ENCODE measurements around the gene NT5DC1. TPM values are rescaled to one million over a fixed set of nuclear protein-coding genes. Genes with fewer than 3 reads are reported as not detected.

The NT5DC1 gene
- total and polyA plus RNA-seq, 10 of the 15 experiments (the other 5 are each of a cell fraction or from before 2014, with no cell fraction given), result 40.8 to 140 (median 66.8) TPM

DNA sequence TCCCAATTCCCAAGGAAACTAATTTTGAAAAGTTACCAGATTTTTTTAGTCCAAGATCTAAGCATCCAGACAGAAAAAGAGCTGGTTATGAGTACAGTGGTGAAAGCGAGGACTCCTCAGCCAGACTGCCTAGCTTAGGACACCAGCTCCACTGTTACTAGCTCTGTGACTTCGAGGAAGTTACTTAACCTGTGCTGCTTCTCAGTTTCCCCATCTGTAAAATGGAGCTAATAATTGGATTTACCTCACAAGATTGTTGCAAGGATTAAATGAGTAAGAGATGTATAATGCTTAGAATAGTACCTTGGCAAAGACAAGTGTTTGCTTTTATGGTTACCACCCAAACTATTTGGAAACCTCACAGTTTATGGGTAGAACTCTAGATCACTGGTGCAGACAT lies 1.1 kb downstream of the NT5DC1 start:
- ATAC-seq, result no peak
- TF ChIP-seq SPI1 (IDR thresholded peaks at IDR 0.05; ENCODE audit: borderline replicate concordance, insufficient read depth, low read depth, low read length) (no peak), PAX8 (IDR thresholded peaks at IDR 0.05) (no peak), SIN3A (IDR thresholded peaks at IDR 0.05; ENCODE audit: low read depth, low read length) (no peak), SMARCA5 (IDR thresholded peaks at IDR 0.05) (no peak), ZBED1 (IDR thresholded peaks at IDR 0.05; ENCODE audit: borderline replicate concordance) (no peak), GABPA (IDR thresholded peaks at IDR 0.05; ENCODE audit: low read depth) (no peak), MTA2 (IDR thresholded peaks at IDR 0.05; ENCODE audit: low read depth) (no peak), EP300 (IDR thresholded peaks at IDR 0.05; ENCODE audit: borderline replicate concordance in 1 of 2, control insufficient read depth in 1 of 2, low read depth in 2 of 2, low read length in 2 of 2) (no peak), RB1 (IDR thresholded peaks at IDR 0.05; ENCODE audit: borderline replicate concordance) (no peak), EGR1 (IDR thresholded peaks at IDR 0.05; ENCODE audit: borderline replicate concordance in 1 of 2, low read depth in 2 of 2, low read length in 2 of 2) (no peak), MXI1 (IDR thresholded peaks at IDR 0.05; ENCODE audit: low read depth, low read length) (no peak), IKZF1 (conservative IDR thresholded peaks at IDR 0.05) (no peak), RELA (IDR thresholded peaks at IDR 0.05; ENCODE audit: borderline replicate concordance, partially characterized antibody) (no peak)
- TF ChIP-seq, protein P1, sequence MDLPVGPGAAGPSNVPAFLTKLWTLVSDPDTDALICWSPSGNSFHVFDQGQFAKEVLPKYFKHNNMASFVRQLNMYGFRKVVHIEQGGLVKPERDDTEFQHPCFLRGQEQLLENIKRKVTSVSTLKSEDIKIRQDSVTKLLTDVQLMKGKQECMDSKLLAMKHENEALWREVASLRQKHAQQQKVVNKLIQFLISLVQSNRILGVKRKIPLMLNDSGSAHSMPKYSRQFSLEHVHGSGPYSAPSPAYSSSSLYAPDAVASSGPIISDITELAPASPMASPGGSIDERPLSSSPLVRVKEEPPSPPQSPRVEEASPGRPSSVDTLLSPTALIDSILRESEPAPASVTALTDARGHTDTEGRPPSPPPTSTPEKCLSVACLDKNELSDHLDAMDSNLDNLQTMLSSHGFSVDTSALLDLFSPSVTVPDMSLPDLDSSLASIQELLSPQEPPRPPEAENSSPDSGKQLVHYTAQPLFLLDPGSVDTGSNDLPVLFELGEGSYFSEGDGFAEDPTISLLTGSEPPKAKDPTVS (IDR thresholded peaks at IDR 0.05; ENCODE audit: low read depth, low read length), result no peak
- TF ChIP-seq, protein P2, sequence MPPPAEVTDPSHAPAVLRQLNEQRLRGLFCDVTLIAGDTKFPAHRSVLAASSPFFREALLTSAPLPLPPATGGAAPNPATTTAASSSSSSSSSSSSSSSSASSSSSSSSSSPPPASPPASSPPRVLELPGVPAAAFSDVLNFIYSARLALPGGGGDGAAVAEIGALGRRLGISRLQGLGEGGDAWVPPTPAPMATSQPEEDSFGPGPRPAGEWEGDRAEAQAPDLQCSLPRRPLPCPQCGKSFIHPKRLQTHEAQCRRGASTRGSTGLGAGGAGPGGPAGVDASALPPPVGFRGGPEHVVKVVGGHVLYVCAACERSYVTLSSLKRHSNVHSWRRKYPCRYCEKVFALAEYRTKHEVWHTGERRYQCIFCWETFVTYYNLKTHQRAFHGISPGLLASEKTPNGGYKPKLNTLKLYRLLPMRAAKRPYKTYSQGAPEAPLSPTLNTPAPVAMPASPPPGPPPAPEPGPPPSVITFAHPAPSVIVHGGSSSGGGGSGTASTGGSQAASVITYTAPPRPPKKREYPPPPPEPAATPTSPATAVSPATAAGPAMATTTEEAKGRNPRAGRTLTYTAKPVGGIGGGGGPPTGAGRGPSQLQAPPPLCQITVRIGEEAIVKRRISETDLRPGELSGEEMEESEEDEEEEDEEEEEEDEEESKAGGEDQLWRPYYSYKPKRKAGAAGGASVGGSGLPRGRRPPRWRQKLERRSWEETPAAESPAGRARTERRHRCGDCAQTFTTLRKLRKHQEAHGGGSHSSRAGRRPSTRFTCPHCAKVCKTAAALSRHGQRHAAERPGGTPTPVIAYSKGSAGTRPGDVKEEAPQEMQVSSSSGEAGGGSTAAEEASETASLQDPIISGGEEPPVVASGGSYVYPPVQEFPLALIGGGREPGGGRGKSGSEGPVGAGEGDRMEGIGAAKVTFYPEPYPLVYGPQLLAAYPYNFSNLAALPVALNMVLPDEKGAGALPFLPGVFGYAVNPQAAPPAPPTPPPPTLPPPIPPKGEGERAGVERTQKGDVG (CRISPR knock-in tag; IDR thresholded peaks at IDR 0.05), result no peak
- TF ChIP-seq, protein P3, sequence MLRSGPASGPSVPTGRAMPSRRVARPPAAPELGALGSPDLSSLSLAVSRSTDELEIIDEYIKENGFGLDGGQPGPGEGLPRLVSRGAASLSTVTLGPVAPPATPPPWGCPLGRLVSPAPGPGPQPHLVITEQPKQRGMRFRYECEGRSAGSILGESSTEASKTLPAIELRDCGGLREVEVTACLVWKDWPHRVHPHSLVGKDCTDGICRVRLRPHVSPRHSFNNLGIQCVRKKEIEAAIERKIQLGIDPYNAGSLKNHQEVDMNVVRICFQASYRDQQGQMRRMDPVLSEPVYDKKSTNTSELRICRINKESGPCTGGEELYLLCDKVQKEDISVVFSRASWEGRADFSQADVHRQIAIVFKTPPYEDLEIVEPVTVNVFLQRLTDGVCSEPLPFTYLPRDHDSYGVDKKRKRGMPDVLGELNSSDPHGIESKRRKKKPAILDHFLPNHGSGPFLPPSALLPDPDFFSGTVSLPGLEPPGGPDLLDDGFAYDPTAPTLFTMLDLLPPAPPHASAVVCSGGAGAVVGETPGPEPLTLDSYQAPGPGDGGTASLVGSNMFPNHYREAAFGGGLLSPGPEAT (IDR thresholded peaks at IDR 0.05; ENCODE audit: low read depth), result no peak
- TF ChIP-seq, protein P4, sequence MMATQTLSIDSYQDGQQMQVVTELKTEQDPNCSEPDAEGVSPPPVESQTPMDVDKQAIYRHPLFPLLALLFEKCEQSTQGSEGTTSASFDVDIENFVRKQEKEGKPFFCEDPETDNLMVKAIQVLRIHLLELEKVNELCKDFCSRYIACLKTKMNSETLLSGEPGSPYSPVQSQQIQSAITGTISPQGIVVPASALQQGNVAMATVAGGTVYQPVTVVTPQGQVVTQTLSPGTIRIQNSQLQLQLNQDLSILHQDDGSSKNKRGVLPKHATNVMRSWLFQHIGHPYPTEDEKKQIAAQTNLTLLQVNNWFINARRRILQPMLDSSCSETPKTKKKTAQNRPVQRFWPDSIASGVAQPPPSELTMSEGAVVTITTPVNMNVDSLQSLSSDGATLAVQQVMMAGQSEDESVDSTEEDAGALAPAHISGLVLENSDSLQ (IDR thresholded peaks at IDR 0.05), result no peak

More for the DNA sequence above, 1.1 kb downstream of the NT5DC1 start:
- WGBS (ENCODE audit: insufficient coverage, insufficient replicate concordance, low lambda C conversion rate, missing lambda C conversion rate), result 43% methylated on average over 2 of the region's 2 CpGs
- in situ Hi-C loops (cut with MboI) (no loop called here), intact Hi-C loops (cut with micrococcal nuclease; ENCODE audit: unreplicated experiment) (loop anchor here (1.0 to 10.0 kb wide), 3 partner anchors 90 to 303 kb away; no protein-coding TSS in a partner anchor)
- ChIA-PET RAD21 (ENCODE audit: unreplicated experiment) (interaction anchor here (1.1 to 4.0 kb wide), 13 partner anchors 10 to 179 kb away, joined by 3 to 61 read pairs (median 4); partner anchors contain the start of genes FRK and TSPYL1), POLR2A (interaction anchor here (0.8 to 4.4 kb wide), 10 partner anchors 7 to 269 kb away, joined by 3 to 51 read pairs (median 6); partner anchors contain the start of genes DSE and FRK), CTCF (interaction anchor here (0.8 to 7.9 kb wide), 8 partner anchors 10 to 129 kb away, joined by 3 to 106 read pairs (median 12); no protein-coding TSS in a partner anchor), SMC1A (ENCODE audit: uncharacterized antibody, unreplicated experiment) (interaction anchor here (0.9 to 5.3 kb wide), 14 partner anchors 11 to 211 kb away, joined by 3 to 57 read pairs (median 6); partner anchors contain the start of gene FRK)
- H3K36me3 ChIP-seq (ENCODE audit: control insufficient read depth in 2 of 2, insufficient read depth in 2 of 2, low read length in 1 of 2), result no peaks in the 10 kb centered on the region; a peak in 1 of 4 replicates
- no peaks in the 10 kb centered on the region for H3K27me3 ChIP-seq (replicated peaks in 1 of 2; ENCODE audit: control insufficient read depth in 2 of 2, insufficient read depth in 2 of 2, low read length in 1 of 2)
- peaks cover under 1% of the 10 kb centered on the region; the same call in 2 of the 3 replicates for H3K9me3 ChIP-seq (replicated peaks; ENCODE audit: control insufficient read depth, insufficient read depth, low read length)
- peak overlapping the region; percentile 92 for H3K9ac ChIP-seq (ENCODE audit: control insufficient read depth, insufficient read depth, low read length)
- H3K4me3 ChIP-seq, result peak overlapping the region; percentile 67
- no peak overlapping the region for H2AFZ ChIP-seq (ENCODE audit: control insufficient read depth, low read depth, low read length)
- H3K4me1 ChIP-seq (ENCODE audit: control insufficient read depth, insufficient read depth, low read length), result peaks cover 23% of the 10 kb centered on the region
- H4K20me1 ChIP-seq (ENCODE audit: control insufficient read depth, insufficient read depth), result no peaks in the 10 kb centered on the region
- no TSS peak for BruUV-seq (replicated peaks)
- H3K79me2 ChIP-seq (ENCODE audit: control insufficient read depth, insufficient read depth, low read length), result peaks cover 89% of the 10 kb centered on the region
- DNase-seq (ENCODE audit: low read depth, low spot score), result no peak
- peak overlapping the region; percentile 93 for H3K27ac ChIP-seq (ENCODE audit: control insufficient read depth, insufficient read depth)
- H3K4me2 ChIP-seq (ENCODE audit: control insufficient read depth, insufficient read depth), result peak overlapping the region; percentile 91
- FAIRE-seq, result no peak

Data from GM12878 (cell line).